ENCODE measurements around the gene ITFG1. TPM values are rescaled to one million over a fixed set of nuclear protein-coding genes. Genes with fewer than 3 reads are reported as not detected.
"Not testable (repeated sequence)": the region's sequence is repeated elsewhere in the genome, so short reads cannot be mapped to it uniquely, and the experiment has no call there.

Gene ITFG1
- total RNA-seq, 1 donor from 2014 or later: 27.3 TPM

DNA sequence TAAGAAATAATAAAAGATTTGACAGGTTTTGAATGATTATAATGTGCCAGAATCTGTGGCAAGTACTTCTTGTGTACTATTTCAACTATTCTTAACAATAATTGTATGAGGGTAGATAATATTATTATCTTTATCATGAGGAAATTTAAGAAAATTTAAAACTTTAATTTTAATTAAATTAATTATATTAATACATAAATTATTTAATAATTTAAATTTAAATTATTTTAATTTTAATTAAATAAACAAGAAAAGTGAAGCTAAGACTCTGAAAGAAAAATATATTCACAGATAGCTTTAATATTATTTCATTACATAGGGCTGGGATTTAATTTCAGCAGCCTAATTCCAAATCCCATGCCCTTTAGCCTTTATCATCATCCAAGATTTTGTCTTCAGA is 285.7 kb downstream of the ITFG1 start:
- ATAC-seq (no peak), DNase-seq (ENCODE audit: low spot score) (no peak)

DNA sequence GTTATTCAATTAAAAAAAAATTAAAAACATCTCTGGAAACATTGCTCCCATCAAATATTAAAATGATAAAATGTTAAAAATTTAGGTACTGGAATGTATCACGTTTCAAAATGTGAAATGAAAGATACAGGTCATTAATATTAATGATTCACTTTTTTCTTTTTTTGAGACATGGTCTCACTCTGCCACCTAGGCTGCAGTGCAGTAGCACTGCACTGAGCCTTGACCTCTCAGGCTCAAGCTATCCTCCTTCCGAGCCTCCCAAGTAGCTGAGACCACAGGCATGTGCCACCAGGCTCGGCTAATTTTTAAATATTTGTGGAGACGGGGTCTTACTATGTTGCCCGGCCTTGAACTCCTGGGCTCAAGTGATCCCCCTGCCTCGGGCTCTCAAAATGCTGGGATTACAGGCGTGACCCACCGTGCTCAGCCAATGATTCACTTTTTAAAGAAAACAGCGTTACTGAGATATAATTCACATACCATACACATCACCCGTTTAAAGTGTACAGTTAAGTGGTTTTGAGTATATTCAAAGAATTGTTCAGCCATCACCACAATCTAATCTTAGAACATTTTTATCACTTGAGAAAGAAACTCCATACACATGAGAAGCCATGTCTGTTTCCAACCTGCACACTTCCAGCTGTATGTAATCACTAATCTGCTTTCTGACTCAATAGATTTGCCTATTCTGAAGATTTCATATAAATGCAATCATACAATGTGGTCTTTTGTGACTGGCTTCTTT is 298.0 kb downstream of the ITFG1 start:
- no peak for DNase-seq (ENCODE audit: low spot score)
- no peak for ATAC-seq

DNA sequence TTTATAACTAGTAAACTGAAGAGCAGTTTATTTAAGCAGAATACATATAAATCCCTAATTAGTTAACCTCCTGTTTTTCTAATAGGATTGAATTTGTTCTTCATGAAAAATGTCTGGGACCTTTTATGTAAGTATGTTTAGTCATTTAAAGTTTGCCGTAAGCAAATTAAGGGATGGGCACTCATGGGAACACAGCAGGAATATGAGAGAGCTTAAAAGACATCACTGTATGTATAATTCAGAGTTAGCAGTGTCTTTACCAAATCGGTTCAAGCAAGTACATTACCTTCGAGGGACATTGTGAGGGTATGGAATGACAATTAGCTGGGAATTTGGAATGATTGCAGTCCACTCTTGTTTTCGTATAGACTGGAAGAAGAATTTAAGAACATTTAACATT is 299.4 kb downstream of the ITFG1 start:
- no peak for ATAC-seq
- no peak for DNase-seq (ENCODE audit: low spot score)

DNA sequence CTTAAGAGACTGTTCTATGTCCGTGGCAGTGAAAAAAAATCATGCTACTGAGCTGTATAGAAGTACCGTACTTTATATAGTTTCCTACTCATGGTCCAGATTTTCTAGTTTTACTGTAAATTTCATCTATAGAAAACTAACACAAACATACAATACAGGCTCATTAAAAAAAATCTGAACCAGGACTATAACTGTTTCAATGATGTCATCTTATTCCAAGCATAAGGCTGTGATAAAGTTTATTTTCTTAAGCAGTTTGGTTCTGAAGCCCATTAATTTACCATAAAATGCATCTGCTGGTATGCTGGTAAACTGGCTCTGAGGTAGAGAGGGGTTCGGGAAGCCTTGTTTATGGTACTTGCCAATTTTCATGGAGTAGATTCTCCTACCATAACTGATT is 300.4 kb downstream of the ITFG1 start:
- DNase-seq (ENCODE audit: low spot score) (no peak), ATAC-seq (no peak)

DNA sequence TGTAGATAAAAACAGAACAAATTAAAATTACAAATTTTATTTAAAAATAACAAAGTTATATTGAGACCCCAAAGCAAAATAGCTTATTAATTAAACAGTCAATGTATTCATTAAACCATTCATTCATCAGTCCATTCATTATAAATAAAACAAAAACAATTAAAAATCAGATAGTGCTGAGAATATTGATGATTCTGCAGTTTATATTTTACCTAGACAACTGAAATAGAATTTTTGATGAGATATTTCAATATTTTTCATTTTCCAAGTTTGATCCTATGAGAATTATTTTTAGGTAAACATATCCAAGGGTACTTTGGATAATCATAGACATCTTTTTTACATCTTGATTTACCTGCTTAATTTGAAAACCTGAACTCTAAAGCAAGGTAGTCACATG is 301.9 kb downstream of the ITFG1 start:
- ATAC-seq: no peak
- DNase-seq (ENCODE audit: low spot score): no peak

DNA sequence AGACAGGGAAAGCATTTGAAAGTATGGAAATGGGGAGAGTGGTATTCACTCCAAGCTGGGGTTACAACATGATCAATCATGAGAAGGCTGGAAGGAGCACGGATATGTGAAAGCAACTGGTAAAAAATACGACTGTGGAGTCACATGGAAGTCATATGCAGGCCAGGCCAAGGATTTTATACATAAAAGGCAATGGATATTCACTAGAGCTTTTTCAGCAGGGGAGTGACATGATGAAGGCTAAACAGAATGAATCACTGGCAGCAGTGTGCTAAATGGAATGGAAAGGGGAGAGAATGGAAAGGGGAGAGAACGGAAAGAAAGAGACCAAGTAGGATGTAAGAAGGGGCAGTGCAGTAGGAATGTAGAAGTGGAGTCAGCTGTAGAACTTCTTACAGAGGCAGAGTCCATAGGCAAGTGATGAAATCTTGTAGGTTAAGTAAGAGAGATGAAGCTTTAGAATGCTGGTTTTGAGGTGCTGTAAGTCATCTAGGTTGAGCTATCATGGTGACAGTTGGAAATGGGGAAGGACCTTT is 304.1 kb downstream of the ITFG1 start:
- ATAC-seq (no peak), DNase-seq (ENCODE audit: low spot score) (no peak)

DNA sequence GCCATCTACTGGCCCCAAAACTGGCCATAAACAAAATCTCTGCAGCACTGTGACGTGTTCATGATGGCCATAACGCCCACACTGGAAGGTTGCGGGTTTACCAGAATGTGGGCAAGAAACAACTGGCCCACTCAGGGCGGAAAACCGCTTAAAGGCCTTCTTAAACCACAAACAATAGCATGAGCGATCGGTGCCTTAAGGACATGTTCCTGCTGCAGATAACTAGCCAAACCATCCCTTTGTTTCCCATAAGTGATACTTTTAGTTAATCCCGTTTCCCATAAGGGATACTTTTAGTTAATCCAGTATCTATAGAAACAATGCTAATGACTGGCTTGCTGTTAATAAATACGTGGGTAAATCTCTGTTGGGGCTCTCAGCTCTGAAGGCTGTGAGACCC is 308.4 kb downstream of the ITFG1 start:
- not testable (repeated sequence) for DNase-seq (ENCODE audit: low spot score); ATAC-seq

DNA sequence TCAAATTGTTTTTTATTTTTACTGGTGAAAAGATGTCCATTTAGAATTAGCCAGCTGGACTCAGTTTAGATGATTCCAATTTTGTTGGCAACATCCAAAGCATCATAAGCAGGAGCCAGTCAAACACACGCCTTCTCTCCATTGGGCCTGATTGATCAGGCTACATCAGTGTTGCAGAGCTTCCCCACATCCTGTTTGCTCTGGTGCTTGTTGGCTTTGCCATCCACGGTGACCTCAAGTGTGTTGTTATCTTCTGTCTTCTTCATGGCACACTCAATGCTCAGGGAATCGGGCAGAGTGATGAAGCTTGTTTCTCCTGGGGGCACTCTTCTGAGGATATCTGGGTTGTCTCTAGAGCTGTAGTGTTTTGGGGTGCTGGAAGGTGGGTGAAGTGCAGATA is 310.8 kb downstream of the ITFG1 start:
- no peak for ATAC-seq

DNA sequence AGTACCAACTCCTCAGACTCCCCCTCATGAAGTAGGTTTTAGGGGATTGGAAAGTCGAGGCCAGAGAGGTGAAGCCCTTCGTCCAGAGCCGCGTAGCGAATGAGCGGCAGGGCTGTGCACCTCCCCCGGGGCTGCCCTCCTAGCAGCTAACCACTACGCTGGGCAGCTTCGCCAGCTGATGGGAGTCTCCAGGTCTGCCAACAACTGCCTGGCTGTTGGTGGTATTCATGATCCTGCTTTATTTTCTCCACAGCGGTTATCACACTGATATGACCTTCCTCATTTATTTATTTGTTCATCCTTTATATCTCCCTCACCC is 316.3 kb downstream of the ITFG1 start:
- peak; percentile 4 for ATAC-seq
- DNase-seq (ENCODE audit: low spot score): no peak

More for the DNA sequence above, 310.8 kb downstream of the ITFG1 start:
- no peak for DNase-seq (ENCODE audit: low spot score)

DNA sequence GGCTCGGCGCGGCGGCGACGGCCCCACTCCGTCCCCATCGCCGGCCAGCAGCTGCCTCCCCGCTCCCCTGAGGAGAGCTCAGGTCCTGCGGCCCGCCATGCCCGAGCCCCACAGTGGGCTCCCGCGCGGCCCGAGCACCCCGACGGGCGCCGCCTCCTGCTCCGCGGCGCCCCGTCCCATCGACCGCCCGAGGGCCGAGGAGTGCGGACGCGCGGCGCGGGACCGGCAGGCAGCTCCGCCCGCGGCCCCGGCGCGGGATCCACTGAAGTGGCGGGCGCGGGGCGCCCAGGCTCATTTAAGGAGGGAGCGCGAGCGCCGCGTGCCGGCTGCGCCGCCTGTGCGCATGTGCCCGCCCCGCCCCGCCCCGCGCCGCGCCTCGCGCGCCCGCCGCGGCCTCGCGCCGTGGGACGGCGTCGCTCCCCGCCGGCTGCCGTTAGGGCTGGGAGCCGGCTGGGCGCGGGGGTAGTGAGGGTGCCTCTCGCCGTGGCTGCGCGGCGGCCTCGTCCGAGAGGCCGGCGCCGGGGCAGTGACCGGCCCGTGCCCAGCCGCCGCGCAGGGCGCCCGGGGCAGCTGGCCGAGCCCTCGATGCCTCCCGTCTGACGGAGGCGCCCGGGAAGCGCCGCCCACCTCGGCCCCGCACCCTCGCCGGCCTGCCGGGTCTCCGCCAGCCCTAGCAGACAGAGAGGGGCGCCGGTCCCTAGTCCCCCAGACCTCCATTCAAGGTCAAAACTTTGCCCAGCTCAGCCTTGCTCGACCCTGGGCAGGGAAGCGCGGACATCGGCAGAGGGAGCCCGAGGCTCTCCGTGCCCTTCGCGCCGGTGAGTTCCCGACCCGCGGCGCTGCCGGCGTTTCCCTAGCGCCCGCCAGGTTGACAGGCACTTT is 316.9 kb downstream of the ITFG1 start, which contains the start of gene NETO2:
Gene NETO2, minus strand, starts transcription at position 269 of the 882 bp plus-strand sequence. CDS start 333 bp downstream, outside the sequence.
- ATAC-seq: peak; percentile 78
- peak; percentile 54 for DNase-seq (ENCODE audit: low spot score)

DNA sequence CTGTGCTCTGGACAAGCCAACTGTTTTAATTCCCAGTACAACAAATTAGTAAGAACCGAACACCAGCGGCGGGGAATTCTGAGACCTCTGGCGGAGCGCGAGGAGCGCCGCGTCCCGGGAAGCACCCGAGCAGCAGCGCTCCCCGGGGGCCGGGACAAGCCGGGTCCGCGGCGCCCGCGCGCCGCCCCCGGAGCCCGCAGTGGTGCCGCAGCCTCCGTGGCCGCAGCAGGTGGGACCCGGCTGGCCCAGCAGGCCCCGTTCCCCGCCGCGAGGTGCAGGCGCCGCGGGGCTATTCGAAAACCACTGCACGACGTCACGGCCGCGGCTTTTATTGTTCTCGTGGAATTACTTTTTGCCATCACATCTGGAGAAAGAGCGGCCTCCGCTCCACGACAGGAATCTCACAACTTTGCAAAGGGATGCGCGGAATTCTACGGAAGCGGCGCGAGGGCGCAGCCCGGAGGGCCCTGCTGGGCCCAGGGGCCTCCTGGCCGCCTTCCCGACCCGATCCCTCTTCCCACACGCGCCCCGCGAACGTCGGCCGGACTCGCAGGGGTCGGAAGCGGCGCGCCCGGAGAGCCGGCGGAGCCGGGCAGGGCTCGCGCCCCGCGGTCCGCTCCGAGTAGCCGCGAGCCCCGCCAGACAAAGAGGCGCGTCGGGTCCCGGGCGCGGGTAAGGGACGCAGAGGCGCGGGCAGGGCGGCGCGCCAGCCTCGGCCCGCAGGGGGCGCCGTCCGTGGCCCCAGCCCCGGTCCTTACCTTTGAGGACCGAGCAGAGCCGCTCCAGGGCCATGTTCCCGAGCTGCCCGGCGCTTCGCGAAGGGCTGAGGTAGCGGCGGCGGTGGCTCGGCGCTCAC is 317.8 kb downstream of the ITFG1 start:
- peak; percentile 35 for ATAC-seq

DNA sequence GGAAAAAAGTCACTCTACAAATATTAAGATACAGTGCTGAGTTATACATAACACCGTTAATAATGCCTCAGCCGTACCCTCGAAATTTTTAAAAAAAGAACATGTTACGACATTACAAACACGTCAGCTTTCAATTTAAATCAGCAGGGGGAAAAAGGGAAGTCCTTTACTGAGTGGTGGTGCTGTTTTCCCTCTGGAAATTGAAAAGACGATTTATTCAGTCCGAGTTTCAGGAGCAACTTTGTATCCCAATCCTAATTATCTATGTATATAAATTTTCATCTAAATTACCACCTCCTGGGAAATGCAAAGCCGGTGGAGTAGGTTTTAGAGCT is 318.4 kb downstream of the ITFG1 start:
- DNase-seq (ENCODE audit: low spot score): no peak
- ATAC-seq: no peak

More for the DNA sequence above, 317.8 kb downstream of the ITFG1 start:
- DNase-seq (ENCODE audit: low spot score): peak; percentile 47

DNA sequence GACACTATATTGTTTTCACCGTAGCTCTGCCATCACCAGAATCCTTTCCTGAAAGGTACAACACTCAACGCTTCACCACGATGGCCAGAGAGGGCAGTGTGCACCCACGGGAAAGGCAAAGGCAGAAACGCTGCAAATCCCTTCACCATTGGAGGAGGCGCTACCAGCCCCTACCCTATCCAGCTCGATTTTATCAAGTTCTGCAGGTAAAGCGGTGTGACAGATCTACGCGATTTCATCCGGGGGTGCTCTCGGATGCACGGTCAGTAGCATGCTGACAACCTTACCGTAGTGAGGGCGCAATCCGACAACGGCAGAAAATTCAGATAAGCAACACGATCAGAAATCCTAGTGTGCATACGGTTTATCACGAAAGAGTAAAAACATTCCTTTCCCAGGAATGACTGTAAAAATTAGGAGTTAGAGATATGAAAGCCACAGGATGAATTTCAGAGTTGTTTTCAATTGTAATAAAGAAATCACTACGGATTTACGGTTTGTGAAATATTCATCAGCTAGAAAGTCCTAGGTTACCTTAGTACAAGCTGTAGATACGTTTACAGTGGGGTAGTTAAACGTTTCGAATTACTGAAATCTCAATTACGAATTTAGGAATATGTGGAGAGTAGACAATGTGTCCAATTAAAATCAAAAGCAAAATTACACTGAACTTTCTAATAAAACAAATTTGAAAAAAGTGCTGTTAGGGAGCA is 318.9 kb downstream of the ITFG1 start:
- peak; percentile 92 for ATAC-seq
- peak; percentile 81 for DNase-seq (ENCODE audit: low spot score)

DNA sequence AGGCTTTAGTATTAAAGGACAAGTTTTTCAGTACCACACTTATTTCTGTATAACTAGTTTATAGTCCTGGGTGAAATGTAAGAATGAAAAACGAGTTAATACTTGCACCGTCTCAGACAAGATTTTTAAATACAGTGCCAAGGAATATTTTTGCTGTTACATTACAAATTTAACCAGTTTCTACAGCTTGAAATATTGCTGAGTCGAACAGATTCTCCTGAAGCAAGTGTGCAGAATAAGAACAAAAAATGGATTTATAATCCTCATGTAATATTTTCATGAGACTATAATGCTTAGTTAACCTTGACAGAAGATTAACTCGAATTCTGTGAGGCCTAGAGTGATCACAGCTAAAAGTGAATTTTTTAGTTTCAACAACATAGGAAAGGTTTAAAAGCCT is 320.2 kb downstream of the ITFG1 start:
- DNase-seq (ENCODE audit: low spot score): no peak
- no peak for ATAC-seq

DNA sequence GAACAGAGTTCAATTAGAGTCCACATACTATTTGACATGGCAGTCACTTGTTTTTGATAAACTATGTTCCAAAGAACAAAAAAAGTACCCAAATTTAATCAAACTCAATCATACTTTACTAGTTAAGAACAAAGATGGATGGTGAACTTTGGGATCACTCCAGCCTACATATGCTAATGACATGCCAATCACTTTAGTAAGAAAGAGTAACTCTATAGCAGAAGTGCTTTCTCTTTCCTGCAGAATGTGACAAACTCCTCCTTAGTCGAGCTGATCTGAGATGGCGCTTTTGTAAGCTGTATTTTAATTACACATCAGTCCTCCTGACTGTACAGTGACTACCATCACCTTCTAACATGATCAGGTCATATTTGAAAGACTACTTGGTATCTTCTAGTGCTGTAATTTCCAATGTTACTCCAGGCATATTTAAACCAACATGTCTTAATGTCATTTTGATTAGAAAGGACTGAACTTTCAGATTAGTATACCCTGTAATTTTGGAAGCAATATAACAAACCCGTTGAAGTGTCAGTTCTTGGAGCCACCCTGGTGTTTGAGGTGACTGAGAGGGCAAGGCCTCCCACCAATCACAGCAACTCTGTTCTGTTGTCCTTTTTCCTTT is 321.2 kb downstream of the ITFG1 start:
- DNase-seq (ENCODE audit: low spot score) (no peak), ATAC-seq (no peak)

DNA sequence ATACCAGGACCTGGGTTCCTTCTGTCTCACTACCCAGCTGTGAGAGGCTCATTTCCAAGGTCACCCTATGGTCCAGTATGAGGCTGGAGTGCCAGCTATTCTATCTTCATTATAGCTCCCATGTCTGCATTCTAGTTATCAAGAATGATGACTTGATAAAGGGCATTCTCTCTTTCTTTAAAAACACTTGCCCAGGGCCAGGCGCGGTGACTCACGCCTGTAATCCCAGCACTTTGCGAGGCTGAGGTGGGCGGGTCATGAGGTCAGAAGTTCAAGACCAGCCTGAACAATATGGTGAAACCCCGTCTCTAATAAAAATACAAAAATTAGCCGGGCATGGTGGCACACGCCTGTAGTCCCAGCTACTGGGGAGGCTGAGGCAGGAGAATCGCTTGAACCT is 322.9 kb downstream of the ITFG1 start:
- DNase-seq (ENCODE audit: low spot score); ATAC-seq: not testable (repeated sequence)

DNA sequence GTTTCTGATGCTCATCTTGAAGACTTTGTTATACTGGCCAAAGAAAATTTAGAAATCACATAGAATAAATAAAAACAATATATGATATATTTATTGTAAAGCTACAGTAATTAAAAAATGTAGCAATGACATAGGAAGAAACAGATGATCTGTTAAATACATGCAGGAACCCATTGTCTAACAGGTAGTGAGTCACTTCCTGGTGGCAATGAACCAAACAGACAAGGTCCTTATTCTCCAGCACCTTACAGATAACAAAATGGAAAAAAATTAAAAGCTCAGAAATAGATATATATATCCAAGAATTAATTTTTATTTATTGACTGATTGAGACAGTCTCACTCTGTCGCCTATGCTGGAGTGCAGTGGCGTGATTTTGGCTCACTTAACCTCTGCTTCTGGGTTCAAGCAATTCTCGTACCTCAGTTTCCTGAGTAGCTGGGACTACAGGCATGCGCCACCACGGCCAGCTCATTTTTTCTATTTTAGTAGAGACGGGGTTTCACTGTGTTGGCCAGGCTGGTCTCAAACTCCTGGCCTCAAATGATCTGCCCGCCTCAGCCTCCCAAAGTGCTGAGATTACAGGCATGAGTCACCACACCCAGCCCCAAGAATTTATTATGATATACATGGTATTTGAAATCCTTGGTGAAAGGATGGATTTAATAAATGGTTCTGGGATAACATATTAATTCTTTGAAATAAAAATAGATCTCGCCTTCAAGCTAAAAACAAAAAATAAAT is 324.6 kb downstream of the ITFG1 start:
- ATAC-seq: no peak
- DNase-seq (ENCODE audit: low spot score): no peak

DNA sequence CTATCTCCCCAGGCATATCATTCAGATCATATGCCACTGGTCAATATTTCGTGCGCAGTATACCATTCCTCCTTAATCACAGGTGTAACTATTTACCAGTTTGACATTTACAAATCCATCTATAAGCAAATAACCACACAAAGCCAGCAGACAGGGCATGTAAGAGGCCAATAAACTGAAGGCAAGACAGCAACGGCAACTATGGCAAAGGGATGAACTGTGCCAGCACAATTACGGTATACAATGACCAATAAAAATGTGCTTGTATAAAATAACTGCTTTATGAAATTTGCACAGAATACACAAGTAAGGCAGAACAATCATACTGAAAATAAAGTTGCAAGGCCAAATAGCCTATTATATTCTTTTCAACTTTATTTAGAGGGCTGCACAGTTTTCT is 326.3 kb downstream of the ITFG1 start:
- DNase-seq (ENCODE audit: low spot score) (no peak), ATAC-seq (no peak)

DNA sequence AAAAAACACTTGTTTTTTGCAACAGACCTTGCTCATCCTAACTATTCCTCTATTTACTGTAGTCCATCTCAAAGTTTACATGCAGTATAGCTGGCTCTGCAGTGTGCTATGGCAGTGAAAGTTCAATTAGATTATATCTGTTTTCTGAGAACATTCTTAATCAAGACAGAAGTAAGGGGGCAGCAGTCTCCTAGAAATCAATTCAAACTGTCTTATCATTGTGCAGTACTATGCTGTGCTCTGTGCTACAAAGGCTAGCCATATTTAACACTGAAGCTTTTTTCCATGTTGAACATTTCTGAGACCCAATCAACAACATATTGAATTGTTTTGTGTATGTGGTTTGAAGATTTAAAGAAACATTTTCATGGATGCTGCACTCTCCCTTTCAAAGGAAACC is 328.6 kb downstream of the ITFG1 start:
- ATAC-seq (no peak), DNase-seq (ENCODE audit: low spot score) (no peak)

All from left lobe of liver (tissue), 2 donors.